Endothelial cell of umbilical vein (primary cell): ENCODE measurements around the gene PPARD. TPM values are rescaled to one million over a fixed set of nuclear protein-coding genes. Genes with fewer than 3 reads are reported as not detected.
A peak's percentile ranks its signal among the peaks of the same experiment; 100 is the strongest.

Source experiments
- BruUV-seq: library from RNA; stranded (reverse); fragments of 400-500 nt; replicated peaks from 2 replicates; lab custom pipeline; 2021; lab: Mats Ljungman, UMichigan
- CTCF ChIA-PET: fragments of 300-600, 350-600 bp; sonication (Branson Sonifier 250); formaldehyde crosslinking; loops from one replicate; lab custom pipeline; 2021; ENCODE audit warnings: antibody characterized with exemption, inconsistent platforms; lab: Charles Lee
- POLR2A ChIA-PET: fragments of 300-600, 350-600 bp; sonication (Branson Sonifier 250); formaldehyde crosslinking; loops from one replicate; lab custom pipeline; 2021; ENCODE audit warnings: antibody characterized with exemption, inconsistent platforms; lab: Charles Lee
- DNase-seq: peaks from one replicate; pipeline ENCODE4 v3.0.0-alpha.2; 2011; ENCODE audit warnings: low read depth, low spot score
- FAIRE-seq: peaks from 2 replicates; lab custom pipeline; 2011; peaks lifted over from hg19 to GRCh38; lab: Jason Lieb, UNC
- H2AFZ ChIP-seq: 2 replicates; pipeline ENCODE4 v1.6.0; 2012; ENCODE audit warnings: low read depth, low read length, control low read depth, inconsistent platforms
- H3K27ac ChIP-seq: 2 replicates; pipeline ENCODE4 v1.5.1; 2011; ENCODE audit warnings: low read depth, mild to moderate bottlenecking, control low read depth, low read length, moderate library complexity; ENCODE audit not compliant: insufficient read depth
- H3K27me3 ChIP-seq, 2 experiments: 2 replicates each; pipeline versions ENCODE4 v1.6.0 to v1.6.1; 2011; ENCODE audit warnings: low read length in 2 of 2, mixed read lengths in 1 of 2; ENCODE audit not compliant: control insufficient read depth in 2 of 2, insufficient read depth in 2 of 2
- H3K36me3 ChIP-seq, 2 experiments: 2 replicates in 1 of 2; 3 replicates in 1 of 2; pipeline ENCODE4 v1.5.1; 2011; ENCODE audit warnings: low read length in 2 of 2, mild to moderate bottlenecking in 1 of 2, moderate library complexity in 1 of 2; ENCODE audit not compliant: control insufficient read depth in 2 of 2, insufficient read depth in 2 of 2; ENCODE audit errors: extremely low read depth in 1 of 2
- H3K4me1 ChIP-seq: 3 replicates; pipeline ENCODE4 v1.5.1; 2011; ENCODE audit warnings: mild to moderate bottlenecking, low read length; ENCODE audit not compliant: control insufficient read depth, insufficient read depth; ENCODE audit errors: extremely low read depth
- H3K4me2 ChIP-seq: 2 replicates; pipeline ENCODE4 v1.6.1; 2011; ENCODE audit warnings: low read length, control low read depth, mixed read lengths; ENCODE audit not compliant: insufficient read depth
- H3K4me3 ChIP-seq, 3 experiments: fragments of 200-600 bp in 1 of 3; sonication (generic), shearing (Covaris generic) in 1 of 3; replicated peaks in 1 of 3; 2 replicates each; pipeline ENCODE4 v1.5.1; 2011 to 2016; ENCODE audit warnings: control low read depth in 3 of 3, low read length in 3 of 3, mild to moderate bottlenecking in 2 of 3, inconsistent platforms in 1 of 3, low read depth in 1 of 3, moderate library complexity in 1 of 3; ENCODE audit not compliant: insufficient read depth in 1 of 3
- H3K79me2 ChIP-seq: 2 replicates; pipeline ENCODE4 v1.6.0; 2012; ENCODE audit warnings: low read length, inconsistent platforms; ENCODE audit not compliant: control insufficient read depth, insufficient read depth
- H3K9ac ChIP-seq: replicated peaks from 2 replicates; pipeline ENCODE3; 2011; ENCODE audit warnings: low read length, control low read depth; ENCODE audit not compliant: insufficient read depth; ENCODE audit errors: extremely low read depth
- H3K9me1 ChIP-seq: replicated peaks from 3 replicates; pipeline ENCODE4 v1.6.0; 2011; ENCODE audit warnings: mild to moderate bottlenecking, low read length; ENCODE audit not compliant: control insufficient read depth, insufficient read depth; ENCODE audit errors: extremely low read depth
- H3K9me3 ChIP-seq: replicated peaks from 2 replicates; pipeline ENCODE4 v1.5.1; 2012; ENCODE audit warnings: low read length, inconsistent platforms; ENCODE audit not compliant: control insufficient read depth, insufficient read depth
- H4K20me1 ChIP-seq: replicated peaks from 2 replicates; pipeline ENCODE3; 2011; ENCODE audit warnings: mild to moderate bottlenecking, low read length; ENCODE audit not compliant: control insufficient read depth, insufficient read depth; ENCODE audit errors: extremely low read depth
- FOS ChIP-seq: IDR thresholded peaks from 2 replicates; pipeline ENCODE4 v1.6.1; 2011; ENCODE audit warnings: mild to moderate bottlenecking, low read length, moderate library complexity, borderline replicate concordance; ENCODE audit not compliant: insufficient read depth
- GATA2 ChIP-seq: IDR thresholded peaks from 2 replicates; pipeline ENCODE4 v1.7.0; 2011; ENCODE audit warnings: low read depth, mild to moderate bottlenecking, moderate library complexity, mixed read lengths, low read length; ENCODE audit not compliant: insufficient read length, insufficient read depth
- JUN ChIP-seq: IDR thresholded peaks from 2 replicates; pipeline ENCODE4 v1.6.1; 2011; ENCODE audit warnings: borderline replicate concordance, low read depth; ENCODE audit not compliant: insufficient read length, insufficient read depth
- MYC ChIP-seq: IDR thresholded peaks from one replicate; pipeline ENCODE4 v1.6.1; 2011; ENCODE audit warnings: mild to moderate bottlenecking, low read depth, low read length
- POLR2A ChIP-seq: IDR thresholded peaks from 2 replicates; pipeline ENCODE4 v1.6.1; 2012; ENCODE audit warnings: low read depth, mild to moderate bottlenecking, control low read depth, low read length
- POLR2AphosphoS5 ChIP-seq: IDR thresholded peaks from 2 replicates; pipeline ENCODE4 v1.6.1; 2012; ENCODE audit warnings: low read depth, mild to moderate bottlenecking, control low read depth, low read length, moderate library complexity; ENCODE audit not compliant: insufficient read depth
- dilution Hi-C: fragments of 300-500 bp; cut with MboI; formaldehyde crosslinking; loops from one replicate; pipeline ENCODE4 v1.15.0; 2019; ENCODE audit warnings: low sequenced_read_pairs; ENCODE audit not compliant: extremely low pct_ligation_motif_present
- intact Hi-C: fragments of 100-400 bp; cut with micrococcal nuclease; formaldehyde crosslinking; loops from one replicate; pipeline ENCODE4 v1.10.0; 2022
- polyA plus RNA-seq, 4 experiments: library from polyadenylated mRNA; depleted of rRNA in 3 of 4; stranded (reverse) in 3 of 4; unstranded in 1 of 4; fragments of >200 nt; gene quantifications; 2 replicates each; pipeline versions ENCODE4 v1.2.1 to v1.2.3, GENCODE V29; 2011 to 2012; ENCODE audit warnings: missing spikeins in 1 of 4
- total RNA-seq: library from RNA; stranded (reverse); gene quantifications from 2 replicates; pipeline ENCODE4 v1.2.3, GENCODE V29; 2021

The PPARD gene
- total and polyA plus RNA-seq, 2 donors (not counting 3 experiments of a cell fraction or from before 2014, with no cell fraction given) = 23.4 to 29.2 TPM

DNA sequence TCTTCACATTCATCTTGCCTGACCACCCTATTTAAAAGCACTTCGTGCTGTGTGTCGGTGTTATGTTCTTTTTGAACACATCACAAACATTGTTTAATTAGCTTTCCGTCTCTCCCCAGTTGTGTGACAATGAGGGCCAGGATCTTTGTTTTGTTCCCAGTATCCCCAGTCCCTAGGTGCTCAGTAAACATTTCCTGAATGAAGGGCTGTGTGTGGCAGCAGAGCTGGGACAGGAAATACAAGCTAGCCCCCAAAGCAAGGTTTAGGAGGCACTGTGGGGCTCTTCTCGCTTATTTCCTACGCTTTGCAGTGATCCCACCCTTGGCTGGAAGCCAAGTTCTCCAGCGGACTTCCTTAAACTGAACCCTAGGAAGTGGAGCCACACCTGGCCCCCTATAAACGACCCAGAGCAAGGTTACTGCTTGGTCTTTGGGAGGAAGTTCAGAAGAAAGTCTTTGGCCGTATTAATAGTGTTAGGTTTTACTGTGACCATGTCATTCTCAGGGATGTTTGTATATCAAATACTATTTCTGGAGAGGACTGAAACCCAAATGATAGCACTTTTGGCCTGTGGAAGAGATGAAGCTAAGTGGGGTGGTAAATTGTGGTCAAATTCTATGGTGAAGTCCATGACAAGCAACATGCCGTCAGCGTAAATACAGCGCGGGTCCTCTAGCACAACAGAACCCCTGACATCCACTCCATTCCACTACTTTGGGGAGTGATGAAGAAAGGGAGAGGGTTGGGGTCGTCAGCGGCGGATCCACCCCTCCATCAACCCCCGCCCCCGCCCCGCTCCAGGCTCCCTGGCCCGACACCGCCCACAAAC is 109.2 kb downstream of the PPARD start:
- H3K27ac ChIP-seq = no peak overlapping the region
- H3K36me3 ChIP-seq = peaks cover 0 to 3% of the 10 kb centered on the region in 2 experiments
- ChIA-PET POLR2A (no interaction called here), CTCF (interaction anchor here (1.0 to 9.3 kb wide), 8 partner anchors 16 to 286 kb away, joined by 3 to 270 read pairs (median 12); partner anchors contain the start of genes ARMC12, DEF6, PPARD and RPL10A)
- no peaks in the 10 kb centered on the region for H4K20me1 ChIP-seq
- H2AFZ ChIP-seq = peak overlapping the region; percentile 78
- H3K9ac ChIP-seq = no peak overlapping the region
- TF ChIP-seq JUN (no peak), POLR2AphosphoS5 (no peak), MYC (no peak), GATA2 (no peak), POLR2A (no peak), FOS (no peak)
- peak overlapping the region; percentile 70 for H3K4me2 ChIP-seq
- DNase-seq (peak; percentile 27), FAIRE-seq (peak; percentile 55)
- no peaks in the 10 kb centered on the region for H3K9me1 ChIP-seq
- H3K4me1 ChIP-seq = peaks cover 16% of the 10 kb centered on the region
- no peaks in the 10 kb centered on the region for H3K9me3 ChIP-seq
- no peaks in the 10 kb centered on the region for H3K79me2 ChIP-seq
- intact Hi-C loops (loop anchor here (1.0 kb wide), 1 partner anchor 17 kb away; the partner anchor contains the start of gene RPL10A), dilution Hi-C loops (no loop called here)
- BruUV-seq = no TSS peak
- H3K27me3 ChIP-seq = peaks cover 0 to 2% of the 10 kb centered on the region in 2 experiments
- peak overlapping the region in 2 of 3 experiments; percentile 21 to 83 for H3K4me3 ChIP-seq
